NB4 (cell line): ENCODE measurements around the gene PHACTR2.
"Not testable (repeated sequence)": the region's sequence is repeated elsewhere in the genome, so short reads cannot be mapped to it uniquely, and the experiment has no call there.

ENCODE experiments used
- DNase-seq: peaks from one replicate; pipeline ENCODE4 v3.0.0; 2010; ENCODE audit warnings: low read depth
- H3K4me3 ChIP-seq: one replicate; pipeline ENCODE4 v1.5.1; 2011; ENCODE audit warnings: mild to moderate bottlenecking, low read depth, low read length, moderate library complexity
- MYC ChIP-seq: IDR thresholded peaks from 2 replicates; pipeline ENCODE4 v1.6.1; 2011; ENCODE audit warnings: low read depth, low read length
- POLR2A ChIP-seq: IDR thresholded peaks from 2 replicates; pipeline ENCODE4 v1.6.1; 2011; ENCODE audit warnings: mild to moderate bottlenecking; ENCODE audit not compliant: insufficient read length; ENCODE audit errors: extremely low read depth
- TF ChIP-seq, protein P1 (sequence below): IDR thresholded peaks from 2 replicates; pipeline ENCODE4 v1.6.1; 2011; ENCODE audit warnings: low read depth, low read length
- TF ChIP-seq, protein P2 (sequence below): IDR thresholded peaks from one replicate; pipeline ENCODE4 v1.5.1; 2012; ENCODE audit warnings: low read depth, low read length

PHACTR2 gene

DNA sequence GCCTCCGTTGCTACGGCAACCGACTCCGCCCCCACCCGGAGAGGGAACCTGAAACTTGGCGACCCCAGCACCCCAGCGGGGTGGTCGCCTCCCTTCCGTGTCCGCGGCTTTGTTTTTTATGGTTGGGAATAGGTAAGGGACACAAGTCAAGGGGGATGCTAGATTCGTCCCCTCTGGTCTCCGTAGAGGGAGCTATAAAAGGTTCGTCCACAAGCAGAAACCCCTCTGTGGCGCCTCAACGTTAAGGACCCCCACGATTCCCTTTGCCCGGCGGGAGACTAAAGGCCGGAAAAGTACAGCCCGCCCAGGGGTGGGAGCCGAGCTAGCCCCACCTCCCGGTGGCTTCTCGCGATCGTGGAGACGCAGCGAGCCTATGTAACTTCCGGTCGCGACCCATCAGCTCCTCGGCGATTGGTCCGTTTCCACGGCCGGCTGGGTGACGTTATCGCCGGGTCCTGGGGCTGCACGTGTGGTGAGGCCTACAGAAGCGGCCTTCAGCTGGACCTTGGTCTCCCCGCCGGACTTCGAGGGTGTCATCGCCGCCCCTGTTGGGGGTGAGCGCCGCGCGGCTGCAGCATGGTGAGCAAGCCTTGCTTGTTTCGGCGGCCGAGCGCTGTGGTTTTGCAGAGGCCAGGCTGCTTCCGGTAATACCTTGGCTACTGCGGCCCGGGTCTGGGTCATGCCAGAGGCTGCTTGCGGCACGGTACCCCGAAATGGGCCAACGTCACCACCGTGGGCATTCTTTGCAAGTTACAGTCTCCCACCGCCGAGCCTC is 165.3 kb downstream of the PHACTR2 start, which contains the start of gene LTV1:
Gene LTV1 (plus strand): TSS at position 437 of the 775 bp plus-strand sequence. CDS start 140 bp downstream, at position 577.
- TF ChIP-seq, protein P1, sequence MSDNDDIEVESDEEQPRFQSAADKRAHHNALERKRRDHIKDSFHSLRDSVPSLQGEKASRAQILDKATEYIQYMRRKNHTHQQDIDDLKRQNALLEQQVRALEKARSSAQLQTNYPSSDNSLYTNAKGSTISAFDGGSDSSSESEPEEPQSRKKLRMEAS, result peak; percentile 95
- peak; percentile 77 for TF ChIP-seq POLR2A
- TF ChIP-seq, protein P2, sequence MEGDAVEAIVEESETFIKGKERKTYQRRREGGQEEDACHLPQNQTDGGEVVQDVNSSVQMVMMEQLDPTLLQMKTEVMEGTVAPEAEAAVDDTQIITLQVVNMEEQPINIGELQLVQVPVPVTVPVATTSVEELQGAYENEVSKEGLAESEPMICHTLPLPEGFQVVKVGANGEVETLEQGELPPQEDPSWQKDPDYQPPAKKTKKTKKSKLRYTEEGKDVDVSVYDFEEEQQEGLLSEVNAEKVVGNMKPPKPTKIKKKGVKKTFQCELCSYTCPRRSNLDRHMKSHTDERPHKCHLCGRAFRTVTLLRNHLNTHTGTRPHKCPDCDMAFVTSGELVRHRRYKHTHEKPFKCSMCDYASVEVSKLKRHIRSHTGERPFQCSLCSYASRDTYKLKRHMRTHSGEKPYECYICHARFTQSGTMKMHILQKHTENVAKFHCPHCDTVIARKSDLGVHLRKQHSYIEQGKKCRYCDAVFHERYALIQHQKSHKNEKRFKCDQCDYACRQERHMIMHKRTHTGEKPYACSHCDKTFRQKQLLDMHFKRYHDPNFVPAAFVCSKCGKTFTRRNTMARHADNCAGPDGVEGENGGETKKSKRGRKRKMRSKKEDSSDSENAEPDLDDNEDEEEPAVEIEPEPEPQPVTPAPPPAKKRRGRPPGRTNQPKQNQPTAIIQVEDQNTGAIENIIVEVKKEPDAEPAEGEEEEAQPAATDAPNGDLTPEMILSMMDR, result no peak
- TF ChIP-seq MYC, result peak; percentile 86
- peak; percentile 98 for DNase-seq
- peak within 1 kb of the TSS; percentile 86 for H3K4me3 ChIP-seq

DNA sequence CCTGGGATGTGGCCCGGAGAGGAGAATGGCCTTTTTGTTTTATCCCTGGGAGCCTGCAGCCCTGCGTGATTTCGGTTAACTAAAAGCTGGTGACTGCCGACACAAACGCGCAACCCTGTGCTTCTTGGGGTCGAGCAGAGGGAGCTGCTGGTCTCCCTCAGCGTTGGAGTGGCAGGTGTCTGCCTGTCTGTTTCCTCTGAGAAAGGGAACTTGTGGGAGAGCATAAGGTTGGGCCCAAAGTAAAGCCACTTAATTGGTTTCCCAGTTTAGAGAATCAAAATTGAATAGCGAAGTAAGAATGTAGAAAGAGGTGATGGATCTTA is 165.9 kb downstream of the PHACTR2 start:
- peak; percentile 71 for DNase-seq

DNA sequence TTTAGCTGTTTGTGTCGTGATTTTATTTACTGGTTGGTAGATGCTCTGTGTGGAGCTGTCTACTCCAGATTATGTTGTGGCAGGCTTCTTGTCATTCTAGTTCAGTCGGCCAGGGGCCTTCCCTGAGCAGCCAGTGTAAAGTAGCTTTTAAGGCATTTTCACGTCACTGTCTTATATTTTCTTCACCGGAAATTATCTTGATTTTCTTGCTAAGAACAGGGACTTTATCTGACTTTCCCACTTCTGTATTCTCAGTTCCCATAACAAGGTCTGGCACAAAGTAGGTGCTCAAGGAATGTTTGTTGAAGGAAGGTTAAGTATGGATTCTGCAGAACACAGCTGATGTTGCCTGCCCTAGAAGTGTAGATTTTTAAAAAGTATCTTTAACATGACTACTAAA is 166.2 kb downstream of the PHACTR2 start:
- peak overlapping the region; percentile 86 for H3K4me3 ChIP-seq
- DNase-seq, result no peak
- TF ChIP-seq MYC, result no peak
- TF ChIP-seq POLR2A, result no peak
- TF ChIP-seq, protein P1, result no peak
- TF ChIP-seq, protein P2, result no peak

More for the DNA sequence above, 165.9 kb downstream of the PHACTR2 start:
- TF ChIP-seq, protein P2, result no peak
- TF ChIP-seq POLR2A (no peak), MYC (no peak)
- TF ChIP-seq, protein P1, result no peak
- peak overlapping the region; percentile 86 for H3K4me3 ChIP-seq

DNA sequence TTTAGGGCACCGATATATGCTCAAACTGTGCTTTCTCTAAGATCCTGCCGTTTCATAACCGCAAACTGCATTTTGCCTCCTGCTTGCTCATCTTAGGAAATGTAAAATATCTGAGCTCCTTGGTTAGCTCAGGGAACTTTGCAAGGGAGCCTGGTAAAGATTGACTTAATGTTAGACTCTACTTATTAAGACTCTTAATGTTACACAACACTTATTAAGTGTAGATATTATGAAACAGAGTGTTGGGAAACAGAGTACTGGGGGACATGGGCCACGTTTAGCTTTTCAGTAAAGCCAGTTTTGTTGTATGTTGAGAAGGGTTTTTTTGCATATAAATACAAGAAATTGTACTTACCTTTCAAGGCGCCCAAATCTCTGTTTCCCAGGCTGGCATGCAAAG is 167.3 kb downstream of the PHACTR2 start:
- DNase-seq, result no peak
- H3K4me3 ChIP-seq, result peak overlapping the region; percentile 86
- TF ChIP-seq MYC (no peak), POLR2A (no peak)
- TF ChIP-seq, protein P1, result no peak
- TF ChIP-seq, protein P2, result no peak

DNA sequence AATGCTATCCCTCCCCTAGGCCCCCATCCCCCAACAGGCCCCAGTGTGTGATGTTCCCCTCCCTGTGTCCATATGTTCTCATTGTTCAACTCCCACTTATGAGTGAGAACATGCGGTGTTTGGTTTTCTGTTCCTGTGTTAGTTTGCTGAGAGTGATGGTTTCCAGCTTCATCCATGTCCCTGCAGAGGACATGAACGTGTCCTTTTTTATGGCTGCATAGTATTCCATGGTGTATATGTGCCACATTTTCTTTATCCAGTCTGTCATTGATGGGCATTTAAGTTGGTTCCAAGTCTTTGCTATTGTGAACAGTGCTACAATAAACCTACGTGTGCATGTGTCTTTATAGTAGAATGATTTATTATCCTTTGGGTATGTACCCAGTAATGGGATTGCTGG is 173.9 kb downstream of the PHACTR2 start:
- DNase-seq, H3K4me3 ChIP-seq: not testable (repeated sequence)

DNA sequence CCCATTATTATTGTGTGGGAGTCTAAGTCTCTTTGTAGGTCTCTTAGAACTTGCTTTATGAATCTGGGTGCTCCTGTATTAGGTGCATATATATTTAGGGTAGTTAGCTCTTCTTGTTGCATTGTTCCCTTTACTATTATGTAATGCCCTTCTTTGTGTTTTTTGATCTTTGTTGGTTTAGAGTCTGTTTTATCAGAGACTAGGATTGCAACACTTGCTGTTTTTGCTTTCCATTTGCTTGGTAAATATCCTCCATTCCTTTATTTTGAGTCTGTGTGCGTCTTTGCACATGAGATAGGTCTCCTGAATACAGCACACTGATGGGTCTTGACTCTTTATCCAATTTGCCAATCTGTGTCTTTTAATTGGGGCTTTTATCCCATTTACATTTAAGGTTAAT is 177.3 kb downstream of the PHACTR2 start:
- not testable (repeated sequence) for DNase-seq, H3K4me3 ChIP-seq

DNA sequence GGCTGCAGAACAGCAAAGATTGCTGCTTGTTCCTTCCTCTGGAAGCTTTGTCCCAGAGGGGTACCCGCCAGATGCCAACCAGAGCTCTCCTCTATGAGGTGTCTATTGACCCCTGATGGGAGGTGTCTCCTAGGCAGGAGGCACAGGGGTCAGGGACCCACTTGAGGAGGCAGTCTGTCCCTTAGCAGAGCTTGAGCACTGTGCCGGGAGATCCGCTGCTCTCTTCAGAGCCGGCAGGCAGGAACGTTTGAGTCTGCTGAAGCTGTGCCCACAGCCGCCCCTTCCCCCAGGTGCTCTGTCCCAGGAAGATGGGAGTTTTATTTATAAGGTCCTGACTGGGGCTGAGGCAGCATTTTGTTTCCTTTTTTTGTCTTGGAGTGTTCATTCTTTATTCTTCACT is 179.0 kb downstream of the PHACTR2 start:
- not testable (repeated sequence) for H3K4me3 ChIP-seq, DNase-seq
